ENCODE results near the gene CYTH4.

The CYTH4 gene

DNA sequence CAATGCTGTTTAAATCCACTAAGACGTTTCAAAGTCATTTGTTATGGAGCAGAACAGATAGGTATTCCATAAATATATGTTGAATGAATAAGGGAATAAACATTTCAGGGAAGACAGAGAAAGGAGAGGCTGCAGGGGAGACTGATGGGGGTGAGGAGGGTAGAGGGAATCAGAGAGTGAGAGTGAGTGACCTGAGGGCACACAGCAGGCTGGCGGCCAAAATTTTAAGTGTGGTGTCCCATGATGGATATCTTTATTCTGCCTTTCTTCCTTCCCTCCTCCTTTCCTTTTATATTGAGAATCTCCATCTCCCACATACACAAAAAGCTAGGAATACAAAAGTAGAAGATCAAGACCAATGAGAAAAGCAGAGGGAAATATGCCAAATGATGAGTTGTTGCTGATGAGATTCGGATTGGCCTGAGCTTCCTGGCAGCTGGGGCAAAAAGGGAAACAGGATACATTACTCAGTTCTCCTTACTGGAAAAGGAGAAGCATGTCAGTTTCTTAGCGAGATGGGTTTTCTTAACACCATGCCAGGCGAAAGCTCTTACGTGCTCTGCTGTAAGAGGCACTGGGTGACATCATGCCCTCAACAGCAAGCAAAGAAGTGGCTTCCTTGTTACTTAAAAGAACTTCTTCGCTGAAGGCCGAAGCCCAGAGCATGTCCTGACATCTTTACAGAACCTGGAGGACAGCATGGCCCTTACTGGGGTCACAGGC, 11.2 kb upstream of the CYTH4 start:
- no peak for DNase-seq (ENCODE audit: low spot score)

DNA sequence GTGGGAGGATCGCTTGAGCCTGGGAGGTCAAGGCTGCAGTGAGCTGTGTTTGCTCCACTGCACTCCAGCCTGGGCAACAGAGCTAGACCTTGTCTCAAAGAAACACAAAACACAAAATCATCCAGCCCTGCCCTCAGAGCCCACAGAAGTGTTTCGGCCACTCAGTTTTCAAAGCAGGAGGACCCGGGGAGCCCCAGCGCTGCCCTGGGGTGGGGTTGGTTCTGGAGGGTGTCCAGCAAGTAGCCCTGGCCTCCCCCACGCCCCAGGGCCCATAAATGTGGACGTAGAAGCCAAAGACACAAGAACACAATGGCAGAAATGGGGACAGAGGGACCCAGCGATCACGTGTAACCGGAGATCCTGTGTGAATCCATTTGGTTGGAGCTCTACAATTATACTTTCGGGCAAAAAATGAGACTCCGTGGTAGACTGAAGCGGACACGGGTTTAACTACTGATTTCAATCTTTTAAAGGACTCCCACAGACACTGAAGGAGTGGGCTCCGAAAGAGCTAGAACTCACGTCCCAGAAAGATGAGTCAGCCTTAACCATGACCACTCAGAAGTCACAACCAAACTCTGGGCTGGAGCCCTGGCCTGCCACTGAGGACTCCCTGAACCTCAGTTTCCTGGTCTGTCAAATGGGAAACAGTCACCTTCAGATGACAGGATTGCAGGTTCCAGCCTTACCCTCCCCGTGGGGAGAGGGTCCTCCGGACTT, 9.0 kb upstream of the CYTH4 start:
- DNase-seq (ENCODE audit: low spot score) = peak; percentile 79

DNA sequence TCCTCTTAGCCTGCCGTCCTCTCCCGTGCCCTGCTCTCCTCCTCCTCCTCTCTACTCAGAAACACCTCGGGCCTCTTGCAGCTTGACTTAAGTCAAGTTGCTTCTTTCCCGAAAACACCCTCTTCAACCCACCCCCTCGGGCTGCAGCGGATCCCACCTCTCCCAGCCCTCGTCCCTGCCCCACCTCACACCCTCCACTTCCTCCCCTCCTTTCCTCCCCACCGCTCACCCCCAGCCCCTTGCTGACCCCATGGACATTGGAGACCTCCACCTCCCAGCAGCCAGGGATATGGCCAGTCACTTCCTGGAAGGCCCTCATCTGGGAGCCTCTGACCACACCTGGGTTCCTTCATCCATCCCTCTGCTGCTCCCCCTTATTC, 8.5 kb upstream of the CYTH4 start:
- DNase-seq (ENCODE audit: low spot score) = no peak

DNA sequence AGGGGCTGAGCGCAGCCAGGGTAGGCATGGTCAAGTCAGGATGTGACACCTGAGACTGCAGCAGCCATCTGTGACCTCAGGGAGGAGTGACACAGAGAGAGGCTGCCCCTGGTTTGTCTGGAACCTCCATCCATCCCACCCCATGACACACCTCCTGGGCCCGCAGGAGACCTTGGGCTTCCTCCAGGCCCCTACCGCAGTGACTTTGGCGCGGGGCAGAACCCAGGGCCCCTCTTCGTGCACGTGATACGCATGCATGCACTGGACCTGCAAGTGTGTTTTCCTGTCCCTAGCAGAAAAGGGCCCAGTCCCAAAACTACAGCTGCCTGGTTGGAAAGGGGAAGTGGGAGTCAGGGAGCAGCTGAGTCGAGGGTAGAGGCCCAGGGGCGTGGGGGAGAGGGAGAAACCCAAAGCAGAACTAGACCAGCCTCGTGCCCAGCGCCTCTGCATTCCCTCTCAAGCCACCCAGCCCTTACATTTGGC, 7.9 kb upstream of the CYTH4 start:
- DNase-seq (ENCODE audit: low spot score) = no peak

DNA sequence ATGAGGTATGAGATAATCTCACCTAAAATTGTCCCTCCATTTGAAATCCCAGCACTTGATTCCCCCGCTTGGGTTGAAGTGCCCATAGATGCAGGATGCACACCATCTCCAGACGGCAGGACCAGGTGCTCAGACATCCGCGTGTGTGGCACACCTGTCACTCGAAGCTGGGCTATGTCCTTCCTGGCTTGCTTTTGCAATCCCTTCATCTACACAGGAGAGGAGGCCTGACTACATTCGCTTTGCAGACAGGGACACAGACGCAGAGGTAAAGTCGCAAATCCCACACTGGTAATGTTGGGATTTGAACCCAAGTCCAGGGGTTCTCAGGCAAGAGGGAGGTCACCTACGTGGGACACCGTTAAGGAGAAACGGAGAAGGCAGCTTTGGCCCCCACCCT, 7.2 kb upstream of the CYTH4 start:
- no peak for DNase-seq (ENCODE audit: low spot score)

DNA sequence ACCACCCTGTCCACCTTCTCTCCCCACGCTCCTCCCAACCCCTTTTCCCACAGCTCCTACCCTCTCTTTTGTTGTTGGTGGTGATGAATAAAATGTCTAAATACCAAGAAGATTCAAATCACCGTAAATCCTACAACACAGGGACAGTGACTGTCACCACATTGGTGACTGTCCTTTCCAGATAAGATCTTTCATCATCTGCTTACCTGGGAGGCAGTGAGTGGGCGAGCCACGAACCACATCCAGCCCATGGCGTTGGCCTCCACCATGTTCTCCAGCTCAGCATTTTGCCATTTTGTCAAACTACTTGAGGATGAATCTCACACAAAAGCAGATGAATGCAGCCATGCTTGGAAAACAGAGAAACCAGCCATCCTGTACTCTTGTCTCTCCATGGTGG, 6.7 kb upstream of the CYTH4 start:
- DNase-seq (ENCODE audit: low spot score) = no peak

DNA sequence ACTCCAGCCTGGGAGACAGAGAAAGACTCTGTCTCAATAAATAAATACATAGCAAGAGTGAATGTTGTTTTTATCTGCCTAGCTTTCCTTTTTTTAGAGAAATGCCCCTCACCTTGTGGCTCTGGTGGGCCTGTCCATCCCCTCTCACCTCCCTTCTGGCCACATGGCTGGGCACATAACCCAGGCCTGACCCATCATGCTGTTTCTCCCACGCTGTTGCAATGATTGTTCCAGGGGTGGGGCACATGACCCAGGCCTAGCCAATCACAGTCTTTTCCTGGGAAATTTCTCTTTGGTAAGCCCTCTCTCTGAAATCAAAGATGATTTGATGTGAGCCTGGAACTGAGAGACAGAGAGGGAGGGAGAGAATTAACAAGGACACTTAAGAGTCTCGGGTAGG, 5.5 kb upstream of the CYTH4 start:
- DNase-seq (ENCODE audit: low spot score) = peak; percentile 52

DNA sequence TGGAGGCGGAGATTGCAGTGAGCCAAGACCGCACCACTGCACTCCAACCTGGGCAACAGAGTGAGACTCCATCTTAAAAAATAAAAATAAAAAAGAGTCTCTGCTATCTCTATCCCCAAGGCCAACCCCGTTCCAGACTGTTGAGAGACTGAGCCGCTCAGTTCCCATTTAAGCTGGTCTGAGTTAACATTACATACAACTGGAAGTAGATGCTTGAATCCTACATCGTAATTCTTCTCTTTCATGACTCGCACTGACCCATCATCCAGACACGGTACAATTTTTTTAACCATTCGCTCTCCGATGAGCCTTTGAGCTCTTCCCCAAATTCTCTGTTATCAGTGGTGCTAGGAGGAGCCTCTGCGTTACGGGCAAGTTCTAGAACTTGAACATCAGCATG, 4.9 kb upstream of the CYTH4 start:
- no peak for DNase-seq (ENCODE audit: low spot score)

DNA sequence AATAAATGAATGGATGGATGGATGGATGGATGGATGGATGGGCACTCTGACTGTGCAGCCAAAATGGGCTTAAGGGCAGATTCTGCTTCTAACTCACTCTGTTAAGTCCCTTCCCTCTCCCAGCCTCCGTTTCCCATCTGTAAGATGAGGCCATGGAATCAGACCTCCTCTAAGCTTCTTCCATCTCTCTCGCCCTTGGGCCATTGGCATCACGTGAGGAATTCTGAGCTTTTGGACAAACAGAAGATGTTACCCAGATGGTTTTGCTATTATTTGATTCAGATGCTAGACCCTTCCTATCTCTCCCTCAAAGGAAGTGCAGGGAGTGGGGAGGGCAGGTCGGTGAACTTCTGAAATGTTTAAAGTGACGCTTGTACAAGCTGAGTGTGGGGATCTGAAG, 4.0 kb upstream of the CYTH4 start:
- DNase-seq (ENCODE audit: low spot score) = no peak

DNA sequence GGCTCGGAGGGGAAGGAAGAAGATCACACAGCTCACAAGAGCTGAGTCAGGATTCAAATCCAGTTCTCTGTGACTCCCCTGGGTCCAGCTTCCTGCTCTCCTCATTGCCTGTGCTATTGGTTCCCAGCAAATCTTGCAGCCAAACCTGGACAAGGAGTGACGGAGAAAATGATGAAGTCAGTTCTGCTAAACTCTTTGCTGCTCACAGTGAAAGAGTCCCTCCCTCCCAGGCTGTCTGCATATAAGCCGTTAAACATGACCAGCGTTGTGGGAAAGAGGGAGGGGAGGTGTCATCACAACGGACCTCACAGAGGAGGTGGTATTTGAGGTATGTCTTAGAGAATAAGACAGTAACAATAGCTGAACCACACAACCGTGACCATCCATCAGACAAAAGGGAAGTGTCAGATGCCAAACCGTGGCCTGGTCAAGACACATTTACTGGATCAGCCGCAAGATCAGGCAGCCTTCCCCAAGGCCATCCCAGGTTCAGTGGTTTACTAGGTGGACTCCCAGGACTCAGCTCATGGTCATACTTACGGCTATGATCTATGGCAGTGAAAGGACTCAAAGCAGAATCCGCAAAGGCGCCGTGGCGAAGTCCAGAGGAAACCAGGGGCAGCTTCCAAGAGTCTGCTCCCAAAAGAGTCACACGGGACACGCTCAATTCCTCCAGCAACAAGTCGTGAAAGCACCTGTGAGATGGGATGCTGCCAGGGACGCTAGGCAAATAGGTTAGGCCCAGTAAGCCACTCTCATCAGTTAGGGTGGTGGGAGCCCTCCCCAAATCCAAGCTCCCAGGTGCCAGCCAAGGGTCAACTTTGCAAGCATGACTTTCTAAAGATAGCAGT, 2.8 kb upstream of the CYTH4 start:
- DNase-seq (ENCODE audit: low spot score) = no peak

DNA sequence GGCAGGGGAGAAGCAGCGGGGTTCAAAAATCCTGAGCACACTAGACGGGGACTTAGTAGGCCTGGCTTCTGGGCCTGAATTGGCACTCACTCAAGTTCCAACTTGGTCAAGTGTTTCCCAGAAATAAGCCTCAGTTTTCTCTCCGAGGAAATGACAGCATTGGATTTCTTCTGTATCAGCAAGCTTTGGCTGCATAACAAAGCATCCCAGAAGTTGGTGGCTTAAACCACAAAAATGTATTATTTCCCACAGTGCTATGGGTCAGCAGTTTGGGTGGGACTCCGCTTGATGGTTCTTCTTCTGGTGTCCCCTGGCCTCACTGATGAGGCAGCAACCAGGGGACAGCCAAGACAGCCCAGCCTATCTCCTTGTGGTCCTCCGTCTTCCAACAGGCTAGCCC, 1.6 kb upstream of the CYTH4 start:
- no peak for DNase-seq (ENCODE audit: low spot score)

DNA sequence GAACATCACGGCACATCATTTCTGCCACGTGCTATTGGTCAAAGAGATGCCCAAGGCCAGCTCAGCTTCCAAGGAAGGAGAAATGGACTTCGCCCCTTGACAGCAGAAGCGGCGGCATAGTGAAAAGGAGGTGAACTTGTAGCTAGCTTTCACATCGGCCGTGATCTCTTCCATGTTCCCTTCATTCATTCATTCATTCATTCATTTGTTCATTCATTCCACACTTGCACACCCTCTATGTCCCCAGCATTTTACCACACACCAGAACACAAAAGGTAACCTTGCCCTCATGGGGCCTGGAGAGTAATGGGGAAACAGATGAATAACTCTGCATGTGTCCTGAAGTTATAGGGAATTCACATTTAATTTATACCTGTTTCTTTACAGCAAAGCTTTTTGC, 1.1 kb upstream of the CYTH4 start:
- no peak for DNase-seq (ENCODE audit: low spot score)

DNA sequence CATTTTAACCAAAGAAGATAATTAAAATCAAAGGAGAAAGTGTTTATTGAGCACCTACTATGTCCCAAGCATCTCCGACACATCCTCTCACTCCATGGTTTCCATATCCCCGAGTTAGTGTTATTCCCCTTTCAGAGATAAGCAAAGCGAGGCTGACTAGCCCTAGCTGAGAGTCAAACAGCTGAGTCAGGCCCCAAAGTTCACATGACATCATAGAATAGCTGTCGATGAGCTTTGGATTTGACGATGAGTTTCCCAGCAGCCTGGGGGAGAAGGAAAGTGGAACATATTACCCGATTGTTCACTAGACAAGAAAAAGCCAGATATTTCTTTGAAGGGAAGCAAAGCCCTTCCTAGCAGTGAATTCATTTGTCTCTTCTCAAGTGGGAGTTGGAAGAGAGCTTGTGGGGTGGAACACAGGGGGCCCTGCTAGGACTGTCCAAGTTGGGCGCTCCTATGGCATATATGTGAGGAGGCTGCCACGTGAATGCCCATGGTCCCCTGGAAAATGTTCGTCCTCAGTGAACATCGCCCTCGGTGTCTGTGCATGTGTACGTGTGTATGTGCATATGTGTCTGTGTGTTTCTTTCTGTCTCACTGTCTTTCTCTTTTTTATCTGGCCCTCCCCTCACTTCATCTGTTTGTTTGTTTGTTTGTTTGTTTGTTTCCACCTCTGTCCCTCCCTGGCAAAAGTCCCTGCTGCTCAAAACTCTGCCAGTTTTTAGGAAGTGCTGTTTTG, 493 bp upstream of the CYTH4 start:
- DNase-seq (ENCODE audit: low spot score) = no peak

DNA sequence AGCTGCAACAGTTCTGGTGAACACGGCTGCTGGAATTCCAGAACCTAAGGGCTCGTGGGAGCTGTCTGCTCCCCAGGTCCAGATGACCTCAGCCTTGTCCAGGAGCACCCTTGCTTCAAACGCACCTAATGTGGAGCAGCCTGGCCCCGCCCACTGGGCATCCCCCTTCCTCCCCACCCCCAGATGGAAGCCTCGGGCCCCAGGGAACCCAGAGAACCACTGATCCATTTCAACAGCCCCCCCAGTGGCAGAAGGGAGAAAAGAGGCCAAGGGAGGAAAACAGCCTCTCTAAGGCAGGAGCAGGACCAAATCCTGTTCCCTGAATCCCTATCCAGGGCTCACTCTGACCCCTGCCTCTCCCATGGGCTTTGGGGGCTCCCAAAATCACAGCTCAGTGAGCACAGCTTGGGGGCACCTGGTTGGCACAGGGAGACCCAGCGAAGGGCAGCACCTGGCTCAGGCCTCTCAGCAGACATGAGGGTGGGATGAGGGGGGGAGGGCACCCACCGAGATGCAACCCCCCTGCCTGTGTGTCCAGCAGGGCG, 1.2 kb downstream of the CYTH4 start:
- DNase-seq (ENCODE audit: low spot score) = no peak

DNA sequence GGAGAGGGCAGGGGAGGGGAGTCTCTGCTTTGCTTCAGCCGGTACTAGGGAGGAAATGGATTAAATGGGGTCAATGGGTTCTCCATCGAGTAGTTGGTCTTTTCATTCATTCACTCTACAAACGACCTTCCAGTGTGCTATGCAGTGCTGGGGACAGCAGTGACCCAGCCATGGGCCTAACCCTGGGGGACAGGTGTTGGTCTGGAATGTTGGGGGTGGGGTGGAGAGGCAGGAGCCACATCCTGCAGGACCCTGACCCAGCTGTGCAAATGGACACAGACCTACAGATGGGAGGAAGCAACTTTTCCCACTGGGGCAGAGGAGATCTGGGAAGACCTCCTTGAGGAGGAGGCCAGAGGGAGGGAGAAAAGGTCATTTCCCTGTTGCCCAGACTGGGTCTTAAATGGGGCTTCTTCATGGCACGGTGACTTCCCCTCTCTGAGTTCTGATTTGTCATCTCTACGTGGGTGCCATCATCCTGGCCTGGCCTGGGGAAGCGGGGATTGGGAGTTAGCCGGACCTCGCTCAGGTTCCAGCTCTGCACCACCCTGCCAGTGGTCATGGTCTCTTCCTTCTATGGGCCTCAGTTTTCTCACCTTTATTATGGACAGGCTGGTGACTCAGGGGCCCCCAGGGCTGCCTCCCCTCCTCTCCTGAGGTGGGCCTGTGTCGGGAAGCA, 2.0 kb downstream of the CYTH4 start:
- no peak for DNase-seq (ENCODE audit: low spot score)

DNA sequence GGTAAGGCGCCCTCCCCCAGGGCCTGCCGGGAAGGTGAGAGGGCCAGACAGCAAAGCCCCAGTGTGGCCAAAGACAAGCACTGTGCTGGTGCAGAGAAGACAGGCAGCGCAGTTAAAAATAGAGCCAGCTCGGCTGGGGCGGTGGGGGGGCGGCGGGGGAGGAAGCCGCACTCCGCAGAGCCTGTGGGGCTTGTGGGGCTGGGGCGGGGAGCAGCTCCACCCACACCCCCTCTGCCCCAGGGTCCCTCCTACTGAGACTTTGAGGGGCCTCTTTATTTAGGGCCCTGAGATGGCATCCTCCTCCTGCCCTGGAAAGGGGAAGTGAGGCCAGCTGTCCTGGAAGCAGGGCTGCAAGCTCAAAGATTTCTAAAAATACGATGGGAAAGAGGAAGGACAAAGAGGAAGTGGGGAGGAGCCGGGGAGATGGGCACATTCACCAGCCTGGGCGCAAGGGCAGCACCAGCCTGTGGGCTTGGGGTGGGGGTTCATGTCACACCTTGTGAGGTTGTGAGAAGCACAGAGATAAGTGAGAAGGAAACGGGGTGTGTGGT, 2.6 kb downstream of the CYTH4 start:
- no peak for DNase-seq (ENCODE audit: low spot score)

DNA sequence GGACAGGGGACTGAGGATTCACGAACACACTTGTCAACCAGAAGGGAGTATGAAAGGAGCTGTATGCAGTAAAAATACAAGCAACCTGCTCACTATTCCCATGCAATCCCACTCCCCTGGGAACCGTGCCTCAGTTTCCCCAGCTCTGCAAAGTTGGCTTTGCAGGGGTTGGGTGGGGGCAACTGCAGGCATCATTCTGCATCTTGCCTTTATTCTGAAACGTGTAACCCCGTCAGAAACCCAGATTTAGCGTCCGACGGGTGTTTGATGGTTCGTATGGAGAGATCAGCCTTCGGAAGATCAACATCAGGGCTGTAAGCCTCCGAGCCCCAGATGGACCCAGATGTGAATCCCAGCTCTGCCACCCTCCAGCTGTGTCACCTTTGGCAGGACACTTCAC, 3.6 kb downstream of the CYTH4 start:
- DNase-seq (ENCODE audit: low spot score) = no peak

DNA sequence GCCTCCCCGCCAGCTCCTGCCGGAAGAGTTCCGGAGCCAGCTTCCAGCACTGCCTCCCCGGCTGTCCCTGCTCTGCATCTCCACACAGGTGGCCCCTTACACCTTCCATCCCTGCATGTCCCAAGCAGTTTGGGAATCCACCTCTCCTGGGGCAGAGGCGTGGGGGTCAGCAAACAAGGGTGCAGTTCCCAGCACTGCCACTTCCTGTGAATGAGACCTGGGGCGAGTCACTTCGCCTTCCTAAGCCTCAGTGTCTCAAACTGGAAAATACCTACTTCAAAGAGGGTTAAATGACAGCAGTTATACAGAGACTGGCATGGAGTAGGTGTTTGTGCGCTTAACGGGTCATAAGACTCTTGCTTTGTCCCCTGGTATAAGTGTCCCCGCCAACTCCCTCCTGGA, 5.2 kb downstream of the CYTH4 start:
- DNase-seq (ENCODE audit: low spot score) = no peak

DNA sequence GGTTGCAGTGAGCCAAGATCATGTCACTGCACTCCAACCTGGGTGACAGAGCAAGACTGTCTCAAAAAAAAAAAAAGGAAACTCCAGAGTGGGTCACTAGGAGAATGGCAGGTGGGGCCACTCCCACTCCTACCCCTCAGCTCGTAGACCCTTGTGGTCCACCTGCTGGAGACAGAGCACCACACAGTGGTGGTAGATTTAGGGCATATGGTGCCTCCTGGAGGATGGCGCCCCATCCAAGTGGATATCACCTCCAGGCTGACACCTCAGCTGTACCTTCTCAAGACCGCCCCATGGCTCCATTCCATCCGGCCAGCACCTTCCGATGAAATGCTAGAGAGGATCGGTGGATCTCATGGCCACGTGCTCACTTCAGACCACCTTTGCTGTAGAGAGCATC, 6.2 kb downstream of the CYTH4 start:
- no peak for DNase-seq (ENCODE audit: low spot score)

DNA sequence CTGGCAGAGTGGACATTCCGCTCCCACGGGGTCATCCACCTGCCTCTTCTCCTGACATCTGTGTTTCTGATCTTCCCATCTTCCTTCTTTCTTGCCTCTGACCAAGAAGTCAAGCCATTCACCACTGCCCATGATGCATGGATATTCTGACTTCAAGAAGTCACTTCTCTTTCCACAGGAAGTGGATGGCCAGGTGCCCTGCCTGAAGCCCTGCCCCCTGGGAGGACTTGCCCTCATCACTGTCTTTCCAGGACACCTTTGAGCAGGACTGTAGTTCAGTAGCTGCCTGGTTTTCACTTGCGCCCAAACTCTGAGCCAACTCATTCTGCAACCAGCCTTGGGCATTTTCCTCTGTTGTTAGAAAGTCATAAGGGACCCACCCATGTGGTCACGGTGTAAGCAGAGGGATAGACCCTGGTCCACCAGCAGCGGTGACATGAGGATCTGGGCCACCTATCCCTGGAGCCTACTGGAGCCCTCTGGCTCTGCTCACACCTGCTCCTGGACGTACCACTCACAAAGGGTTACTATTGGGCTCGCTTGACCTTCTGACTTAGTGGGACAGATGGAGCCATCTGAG, 6.9 kb downstream of the CYTH4 start:
- DNase-seq (ENCODE audit: low spot score) = no peak

DNA sequence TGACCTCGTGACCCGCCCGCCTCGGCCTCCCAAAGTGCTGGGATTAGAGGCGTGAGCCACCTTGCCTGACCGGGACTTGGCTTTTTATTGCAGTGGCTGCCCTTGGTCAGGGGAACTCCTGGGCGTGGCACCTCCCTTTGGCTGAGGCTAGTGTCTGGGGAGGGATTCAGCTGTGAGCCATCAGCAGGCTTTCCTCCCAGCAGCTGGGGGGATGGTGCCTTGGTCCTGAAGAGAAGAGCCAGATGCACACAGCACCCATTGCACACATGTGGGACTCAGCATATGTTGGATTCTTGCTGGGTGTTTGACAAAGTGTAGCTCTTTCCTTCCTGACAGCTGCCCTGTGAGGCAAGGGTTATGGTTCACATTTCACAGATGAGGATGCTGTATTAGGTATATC, 8.4 kb downstream of the CYTH4 start:
- DNase-seq (ENCODE audit: low spot score) = peak; percentile 87

Data from AG20443 (cell line).